Fibroblast of skin of left quadriceps (primary cell): ENCODE data around the gene RAB15.

ENCODE experiments used
- DNase-seq, 2 experiments: peaks; one replicate each; pipeline ENCODE4 v3.0.0-alpha.2; 2013; ENCODE audit warnings: low read depth in 2 of 2

The RAB15 gene

GRCh38 chr14:64990296-64990695 is 18.2 kb upstream of the RAB15 start:
- no peak for DNase-seq

- no peak for DNase-seq
Measured at GRCh38 chr14:64987438-64987767, 15.3 kb upstream of the RAB15 start.

GRCh38 chr14:64986648-64987437 is 14.7 kb upstream of the RAB15 start, which contains the start of gene FNTB:
Gene FNTB, plus strand, starts transcription at chr14:64986895. Its CDS starts 59 bp downstream, at chr14:64986954.
- peak; percentile 95 for DNase-seq

- peak in 1 of 2 experiments; percentile 28 for DNase-seq
Measured at GRCh38 chr14:64983439-64984310, 11.5 kb upstream of the RAB15 start.

- no peak for DNase-seq
Measured at GRCh38 chr14:64979336-64980074, 7.4 kb upstream of the RAB15 start.

- DNase-seq: no peak
Measured at GRCh38 chr14:64974563-64974962, 2.4 kb upstream of the RAB15 start.

GRCh38 chr14:64973826-64974225 is 1.7 kb upstream of the RAB15 start:
- no peak for DNase-seq

GRCh38 chr14:64973026-64973442 is 898 bp upstream of the RAB15 start:
- no peak for DNase-seq

- DNase-seq: no peak
Measured at GRCh38 chr14:64971491-64971942, 619 bp downstream of the RAB15 start.

GRCh38 chr14:64970776-64971477 is 1.2 kb downstream of the RAB15 start:
- DNase-seq: no peak

- DNase-seq: no peak
Measured at GRCh38 chr14:64970041-64970440, 2.1 kb downstream of the RAB15 start.

GRCh38 chr14:64968651-64969050 is 3.5 kb downstream of the RAB15 start:
- DNase-seq: no peak

GRCh38 chr14:64968167-64968566 is 4.0 kb downstream of the RAB15 start:
- no peak for DNase-seq

- DNase-seq: no peak
Measured at GRCh38 chr14:64966976-64967375, 5.2 kb downstream of the RAB15 start.

GRCh38 chr14:64965356-64966000 is 6.7 kb downstream of the RAB15 start:
- no peak for DNase-seq

- DNase-seq: no peak
Measured at GRCh38 chr14:64963611-64964010, 8.5 kb downstream of the RAB15 start.

GRCh38 chr14:64960762-64961276 is 11.3 kb downstream of the RAB15 start:
- no peak for DNase-seq

GRCh38 chr14:64958743-64959142 is 13.4 kb downstream of the RAB15 start:
- no peak for DNase-seq

- DNase-seq: no peak
Measured at GRCh38 chr14:64958201-64958600, 13.9 kb downstream of the RAB15 start.

- DNase-seq: no peak
Measured at GRCh38 chr14:64956697-64957406, 15.3 kb downstream of the RAB15 start.
